ENCODE data around the gene NUDT13. TPM values are rescaled to one million over a fixed set of nuclear protein-coding genes. Genes with fewer than 3 reads are reported as not detected.

The NUDT13 gene
- total RNA-seq, 1 experiment from 2014 or later, result 1.5 TPM

- Histone ChIP-seq H2BK12ac (ENCODE audit: insufficient read length, low read depth, low read length) (no peak overlapping the region), H4K8ac (replicated peaks; ENCODE audit: insufficient read length, low read depth, low read length) (no peak overlapping the region), H3K79me1 (ENCODE audit: insufficient read depth, low read depth, low read length, poor library complexity, severe bottlenecking) (no peaks in the 10 kb centered on the region), H3K4ac (ENCODE audit: low read depth, low read length) (no peak overlapping the region), H3K4me2 (ENCODE audit: insufficient read depth, insufficient read length, low read length) (no peak overlapping the region), H2BK20ac (ENCODE audit: low read depth, low read length, poor library complexity, severe bottlenecking) (no peak overlapping the region), H3K79me2 (ENCODE audit: insufficient read depth, low read length) (no peaks in the 10 kb centered on the region; the same call in 1 of the 2 replicates), H2BK15ac (ENCODE audit: low read depth, low read length) (no peak overlapping the region), H4K5ac (ENCODE audit: insufficient read length, low read depth, low read length) (no peak overlapping the region), H2BK120ac (ENCODE audit: low read depth, low read length, poor library complexity, severe bottlenecking) (no peak overlapping the region), H3K4me1 (ENCODE audit: insufficient read depth, low read length) (no peaks in the 10 kb centered on the region), H3K56ac (ENCODE audit: insufficient read length, low read depth, low read length) (no peak overlapping the region), H2AK5ac (ENCODE audit: insufficient read length, low read length) (no peak overlapping the region), H2BK5ac (ENCODE audit: insufficient read length, low read length) (no peak overlapping the region), H3K9ac (ENCODE audit: extremely low read depth, insufficient read length, low read length) (no peak overlapping the region), H3K23ac (ENCODE audit: insufficient read length, low read depth, low read length) (no peak overlapping the region), H4K20me1 (ENCODE audit: control insufficient read depth, insufficient read depth, insufficient read length) (no peaks in the 10 kb centered on the region), H4K91ac (ENCODE audit: insufficient read length, low read depth, low read length) (no peak overlapping the region), H3K14ac (ENCODE audit: insufficient read depth, low read length) (no peak overlapping the region), H3K9me3 (ENCODE audit: control insufficient read depth, low read depth, low read length) (no peaks in the 10 kb centered on the region), H3K27ac (ENCODE audit: insufficient read length, low read depth, low read length) (no peak overlapping the region), H3T11ph (ENCODE audit: low read length) (no peak overlapping the region), H2AFZ (ENCODE audit: low read length) (no peak overlapping the region), H3K23me2 (ENCODE audit: insufficient read length, low read depth, low read length, poor library complexity, severe bottlenecking) (no peaks in the 10 kb centered on the region), H3K27me3 (ENCODE audit: insufficient read depth, low read length) (no peaks in the 10 kb centered on the region), H3K18ac (ENCODE audit: insufficient read length, low read depth, low read length) (no peak overlapping the region)
- DNase-seq, result no peak
- H3K27ac Mint-ChIP-seq, result no peak overlapping the region
- H3K36me3 Mint-ChIP-seq (ENCODE audit: insufficient read depth in 1 of 3, low read depth in 3 of 3), result no peaks in the 10 kb centered on the region
- no peaks in the 10 kb centered on the region for H3K9me3 Mint-ChIP-seq
- no peaks in the 10 kb centered on the region for H3K4me1 Mint-ChIP-seq
- TF ChIP-seq CTCF (conservative IDR thresholded peaks at IDR 0.05), result no peak
- H3K4me3 Mint-ChIP-seq, result no peak overlapping the region
- H3K27me3 Mint-ChIP-seq (ENCODE audit: low read depth), result no peaks in the 10 kb centered on the region
Measured at GRCh38 chr10:73088304-73088703, 22.0 kb upstream of the NUDT13 start.

Data from H9 (cell line).